ENCODE data around the gene WFIKKN2.

- TF ChIP-seq CTCF (IDR thresholded peaks at IDR 0.05; ENCODE audit: low read length) (no peak), EZH2 (IDR thresholded peaks at IDR 0.05; ENCODE audit: borderline replicate concordance, low read length) (no peak)
These were observed 48.3 kb upstream of the WFIKKN2 start for GRCh38 chr17:50787106-50787505.

Measured in OCI-LY1 (cell line).